DOHH2 (cell line): ENCODE results near the gene SATB1.

Source experiments
- H3F3A ChIP-seq: fragments of 200-600 bp; sonication (generic), shearing (Covaris generic); 2 replicates; pipeline ENCODE4 v1.6.0; 2016; ENCODE audit warnings: antibody characterized with exemption, mild to moderate bottlenecking; ENCODE audit not compliant: control insufficient read depth, insufficient read depth
- H3K27ac ChIP-seq: fragments of 200-600 bp; sonication (generic); 2 replicates; pipeline ENCODE4 v1.5.1; 2014; ENCODE audit warnings: low read depth, mild to moderate bottlenecking, low read length, moderate library complexity
- H3K27me3 ChIP-seq: fragments of 200-600 bp; sonication (generic); 2 replicates; pipeline ENCODE4 v1.6.1; 2014; ENCODE audit warnings: mild to moderate bottlenecking, low read length, mixed read lengths; ENCODE audit not compliant: control insufficient read depth
- H3K36me3 ChIP-seq: fragments of 200-600 bp; sonication (generic); 2 replicates; pipeline ENCODE4 v1.6.1; 2014; ENCODE audit warnings: mild to moderate bottlenecking, low read length, moderate library complexity, mixed read lengths; ENCODE audit not compliant: control insufficient read depth
- H3K4me1 ChIP-seq: fragments of 200-600 bp; sonication (generic); 2 replicates; pipeline ENCODE4 v1.6.1; 2014; ENCODE audit warnings: mild to moderate bottlenecking, low read length, mixed read lengths; ENCODE audit not compliant: control insufficient read depth
- H3K4me2 ChIP-seq: fragments of 200-600 bp; sonication (generic); 2 replicates; pipeline ENCODE4 v1.6.0; 2014; ENCODE audit warnings: mild to moderate bottlenecking, low read length, moderate library complexity
- H3K4me3 ChIP-seq: fragments of 200-600 bp; sonication (generic); 2 replicates; pipeline ENCODE4 v1.5.1; 2014; ENCODE audit warnings: mild to moderate bottlenecking, low read length, mixed read lengths
- H3K79me2 ChIP-seq: fragments of 200-600 bp; sonication (generic); 2 replicates; pipeline ENCODE4 v1.6.1; 2014; ENCODE audit warnings: mild to moderate bottlenecking, low read length, mixed read lengths; ENCODE audit not compliant: control insufficient read depth
- H3K9me2 ChIP-seq: fragments of 200-600 bp; sonication (generic); replicated peaks from 2 replicates; pipeline ENCODE4 v1.6.1; 2014; ENCODE audit warnings: mild to moderate bottlenecking, low read length, mixed read lengths; ENCODE audit not compliant: control insufficient read depth
- H3K9me3 ChIP-seq: fragments of 200-600 bp; sonication (generic); 2 replicates; pipeline ENCODE4 v1.6.1; 2014; ENCODE audit warnings: antibody characterized with exemption, low read length, mixed read lengths; ENCODE audit not compliant: control insufficient read depth, insufficient read depth
- H4K20me1 ChIP-seq: fragments of 200-600 bp; sonication (generic); 2 replicates; pipeline ENCODE4 v1.6.0; 2014; ENCODE audit warnings: low read depth, mild to moderate bottlenecking, antibody characterized with exemption, low read length, moderate library complexity; ENCODE audit not compliant: control insufficient read depth, insufficient read depth
- CTCF ChIP-seq: fragments of 200-600 bp; sonication (generic); IDR thresholded peaks from one replicate; pipeline ENCODE4 v1.5.1; 2014; ENCODE audit warnings: antibody characterized with exemption, mild to moderate bottlenecking, low read depth, low read length; ENCODE audit not compliant: poor library complexity, severe bottlenecking
- EZH2phosphoT487 ChIP-seq: fragments of 200-600 bp; sonication (generic); IDR thresholded peaks from 2 replicates; pipeline ENCODE4 v1.6.1; 2017; ENCODE audit warnings: borderline replicate concordance, mild to moderate bottlenecking, antibody characterized with exemption, low read length, moderate library complexity, mixed read lengths

The SATB1 gene

DNA sequence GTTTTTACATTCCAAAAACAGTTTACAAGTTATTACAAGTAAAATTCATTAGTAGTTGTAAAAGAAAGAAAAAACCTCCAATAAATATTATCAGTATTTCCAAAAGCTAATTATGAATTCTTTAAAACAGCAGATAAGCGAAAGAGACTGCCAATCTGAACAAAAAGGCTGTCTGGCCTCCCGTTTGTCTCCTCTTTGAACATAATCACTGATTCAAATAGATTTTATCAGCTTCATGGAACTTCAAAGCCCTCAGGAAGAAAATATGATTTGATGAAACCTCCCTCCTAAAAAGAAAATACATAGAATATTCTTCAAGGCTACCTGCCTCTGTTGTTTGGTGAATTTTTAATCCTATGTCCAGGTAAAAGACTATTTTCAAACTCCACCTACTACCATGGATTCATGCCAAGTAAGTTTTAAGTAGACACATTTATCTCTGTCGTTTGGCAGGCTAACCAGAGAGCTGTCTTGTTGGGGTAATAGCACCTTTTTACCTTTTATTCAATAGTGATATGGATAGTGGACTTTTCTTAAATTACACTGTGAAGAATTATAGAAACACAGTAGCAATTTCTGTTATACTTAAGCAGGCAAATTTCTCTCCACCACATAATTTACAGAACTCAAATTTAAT lies 35.0 kb downstream of the SATB1 start:
- no peaks in the 10 kb centered on the region for H3K9me2 ChIP-seq
- H4K20me1 ChIP-seq: no peaks in the 10 kb centered on the region
- no peaks in the 10 kb centered on the region for H3K4me1 ChIP-seq
- no peaks in the 10 kb centered on the region for H3K27me3 ChIP-seq
- no peak overlapping the region for H3K27ac ChIP-seq
- no peak overlapping the region for H3K4me2 ChIP-seq
- no peaks in the 10 kb centered on the region for H3F3A ChIP-seq
- no peak overlapping the region for H3K4me3 ChIP-seq
- TF ChIP-seq EZH2phosphoT487: no peak
- TF ChIP-seq CTCF: no peak
- H3K9me3 ChIP-seq: no peaks in the 10 kb centered on the region
- no peaks in the 10 kb centered on the region for H3K36me3 ChIP-seq
- no peaks in the 10 kb centered on the region for H3K79me2 ChIP-seq

- Histone ChIP-seq H3K9me2 (no peaks in the 10 kb centered on the region), H3K27ac (no peak overlapping the region), H3K79me2 (no peaks in the 10 kb centered on the region), H3K9me3 (no peaks in the 10 kb centered on the region), H3F3A (no peaks in the 10 kb centered on the region), H3K4me2 (no peak overlapping the region), H3K4me3 (no peak overlapping the region), H4K20me1 (no peaks in the 10 kb centered on the region), H3K4me1 (no peaks in the 10 kb centered on the region), H3K27me3 (no peaks in the 10 kb centered on the region), H3K36me3 (no peaks in the 10 kb centered on the region)
- TF ChIP-seq EZH2phosphoT487: no peak
- TF ChIP-seq CTCF: peak; percentile 73
Measured at GRCh38 chr3:18389108-18389733, 35.9 kb downstream of the SATB1 start.

DNA sequence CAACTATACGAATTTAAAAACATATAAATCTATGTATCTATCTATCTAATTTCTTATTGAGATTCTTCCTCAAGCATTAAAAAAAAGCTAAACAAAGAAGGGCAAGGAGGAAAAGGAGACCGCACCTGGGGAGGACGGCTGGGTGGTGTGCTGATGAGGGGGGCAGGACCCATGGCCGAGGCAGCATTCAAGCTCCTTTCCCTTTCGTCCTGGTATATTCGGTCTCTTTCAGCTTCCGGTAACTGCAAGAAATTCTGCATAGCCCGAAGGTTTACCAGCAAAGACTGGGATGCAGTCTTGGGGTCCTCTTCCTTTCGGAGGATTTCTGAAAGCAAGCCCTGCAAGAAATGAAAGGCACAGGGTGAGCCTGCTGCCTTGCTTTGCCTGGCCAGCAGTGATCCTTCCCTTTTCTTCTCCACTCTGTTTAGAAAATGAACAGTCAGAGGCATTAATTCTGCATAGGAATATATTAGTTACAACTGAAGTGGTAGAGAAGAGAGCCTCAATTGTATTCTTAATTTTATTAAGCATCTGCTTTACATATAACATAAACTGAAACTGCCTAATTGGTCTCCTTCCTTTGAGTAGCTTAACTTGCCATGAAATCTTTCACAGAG lies 38.8 kb downstream of the SATB1 start:
- Histone ChIP-seq H3K79me2 (no peaks in the 10 kb centered on the region), H3K4me2 (no peak overlapping the region), H3K9me3 (no peaks in the 10 kb centered on the region), H3K4me1 (no peaks in the 10 kb centered on the region), H3K4me3 (no peak overlapping the region), H4K20me1 (no peaks in the 10 kb centered on the region), H3F3A (no peaks in the 10 kb centered on the region), H3K27me3 (no peaks in the 10 kb centered on the region), H3K36me3 (no peaks in the 10 kb centered on the region), H3K27ac (no peak overlapping the region), H3K9me2 (no peaks in the 10 kb centered on the region)
- TF ChIP-seq EZH2phosphoT487 (no peak), CTCF (no peak)
